HG02642 (cell line): ENCODE results near the gene GSTA1.
"Not testable (repeated sequence)": the region's sequence is repeated elsewhere in the genome, so short reads cannot be mapped to it uniquely, and the experiment has no call there.

Experiments used
- ATAC-seq: cut with Tn5 transposase; IDR thresholded peaks from one replicate; pipeline ENCODE4 v1.9.1; 2021; ENCODE audit warnings: mild to moderate bottlenecking; ENCODE audit not compliant: unreplicated experiment, poor library complexity

Gene GSTA1

GRCh38 chr6:52809777-52810176, 6.2 kb upstream of the GSTA1 start:
- not testable (repeated sequence) for ATAC-seq

- no peak for ATAC-seq
These were observed 5.0 kb upstream of the GSTA1 start for GRCh38 chr6:52808660-52809059.

- ATAC-seq: no peak
These were observed 810 bp downstream of the GSTA1 start for GRCh38 chr6:52802806-52803205.

GRCh38 chr6:52801188-52801841, 2.3 kb downstream of the GSTA1 start:
- no peak for ATAC-seq

GRCh38 chr6:52799272-52799671, 4.3 kb downstream of the GSTA1 start:
- ATAC-seq: not testable (repeated sequence)

- not testable (repeated sequence) for ATAC-seq
These were observed 9.2 kb downstream of the GSTA1 start for GRCh38 chr6:52794366-52794765.

GRCh38 chr6:52790861-52791260, 12.8 kb downstream of the GSTA1 start:
- no peak for ATAC-seq

GRCh38 chr6:52789658-52790057, 14.0 kb downstream of the GSTA1 start:
- ATAC-seq: not testable (repeated sequence)

GRCh38 chr6:52788478-52788877, 15.1 kb downstream of the GSTA1 start:
- ATAC-seq: no peak

- no peak for ATAC-seq
These were observed 15.7 kb downstream of the GSTA1 start for GRCh38 chr6:52787917-52788316.

GRCh38 chr6:52786249-52786956, 17.2 kb downstream of the GSTA1 start:
- ATAC-seq: no peak

- not testable (repeated sequence) for ATAC-seq
These were observed 20.8 kb downstream of the GSTA1 start for GRCh38 chr6:52782696-52783274.

- not testable (repeated sequence) for ATAC-seq
These were observed 21.4 kb downstream of the GSTA1 start for GRCh38 chr6:52782209-52782608.

GRCh38 chr6:52779237-52779636, 24.4 kb downstream of the GSTA1 start:
- ATAC-seq: no peak

GRCh38 chr6:52776711-52777351, 26.8 kb downstream of the GSTA1 start:
- ATAC-seq: not testable (repeated sequence)

GRCh38 chr6:52769399-52769798, 34.2 kb downstream of the GSTA1 start:
- not testable (repeated sequence) for ATAC-seq

- not testable (repeated sequence) for ATAC-seq
These were observed 36.0 kb downstream of the GSTA1 start for GRCh38 chr6:52767658-52768057.

GRCh38 chr6:52763322-52763916, 40.2 kb downstream of the GSTA1 start, which contains the start of gene GSTA2:
GSTA2 (minus strand) TSS chr6:52763475; CDS start chr6:52757947, 5,528 bp downstream.
- ATAC-seq: not testable (repeated sequence)

- ATAC-seq: not testable (repeated sequence)
These were observed 41.7 kb downstream of the GSTA1 start for GRCh38 chr6:52761673-52762491.
